GM12878 (cell line): ENCODE results near the gene MSI2. TPM values are rescaled to one million over a fixed set of nuclear protein-coding genes. Genes with fewer than 3 reads are reported as not detected.

ENCODE experiments used
- ATAC-seq: fragments of 200-7000 bp; cut with Tn5 transposase; 3 replicates; pipeline ENCODE4 v1.9.1; 2020; ENCODE audit warnings: mild to moderate bottlenecking, moderate library complexity
- BruUV-seq: library from RNA; stranded (reverse); fragments of 400-500 nt; replicated peaks from 2 replicates; lab custom pipeline; 2021; lab: Mats Ljungman, UMichigan
- CTCF ChIA-PET: fragments of 300-600 bp; sonication (Branson Sonifier 250); formaldehyde crosslinking; extraction: SDS; loops from one replicate; lab custom pipeline; 2021; ENCODE audit warnings: inconsistent platforms; lab: Yijun Ruan, JAX
- POLR2A ChIA-PET: fragments of 350-600 bp; formaldehyde crosslinking; extraction: SDS; loops from one replicate; lab custom pipeline; 2021; ENCODE audit warnings: inconsistent platforms; lab: Charles Lee
- RAD21 ChIA-PET: fragments of 300-600 bp; sonication (Branson Sonifier 250); formaldehyde crosslinking; loops from one replicate; lab custom pipeline; 2023; ENCODE audit warnings: antibody characterized with exemption; ENCODE audit not compliant: unreplicated experiment; lab: Charles Lee
- SMC1A ChIA-PET: fragments of 300-600 bp; sonication (Branson Sonifier 250); formaldehyde crosslinking; loops from one replicate; lab custom pipeline; 2023; ENCODE audit not compliant: unreplicated experiment, uncharacterized antibody; lab: Charles Lee
- DNase-seq: peaks from one replicate; pipeline ENCODE4 v3.0.0-alpha.2; 2011; ENCODE audit warnings: low read depth, low spot score
- FAIRE-seq: peaks from 3 replicates; lab custom pipeline; 2011; peaks lifted over from hg19 to GRCh38; lab: Jason Lieb, UNC
- H2AFZ ChIP-seq: 2 replicates; pipeline ENCODE4 v1.6.0; 2011; ENCODE audit warnings: low read depth, low read length, control low read depth; ENCODE audit not compliant: control insufficient read depth
- H3K27ac ChIP-seq: 2 replicates; pipeline ENCODE4 v1.5.1; 2011; ENCODE audit warnings: control low read depth; ENCODE audit not compliant: control insufficient read depth, insufficient read depth
- H3K27me3 ChIP-seq, 2 experiments: replicated peaks in 1 of 2; 2 replicates each; pipeline versions ENCODE4 v1.6.0 to v1.6.1; 2011; ENCODE audit warnings: low read length in 1 of 2; ENCODE audit not compliant: control insufficient read depth in 2 of 2, insufficient read depth in 2 of 2
- H3K36me3 ChIP-seq, 2 experiments: 2 replicates each; pipeline ENCODE4 v1.5.1; 2011; ENCODE audit warnings: low read length in 1 of 2; ENCODE audit not compliant: control insufficient read depth in 2 of 2, insufficient read depth in 2 of 2
- H3K4me1 ChIP-seq: 2 replicates; pipeline ENCODE4 v1.6.1; 2011; ENCODE audit warnings: mild to moderate bottlenecking, low read length, moderate library complexity, mixed read lengths; ENCODE audit not compliant: control insufficient read depth, insufficient read depth
- H3K4me2 ChIP-seq: 2 replicates; pipeline ENCODE4 v1.6.0; 2011; ENCODE audit warnings: control low read depth; ENCODE audit not compliant: control insufficient read depth, insufficient read depth
- H3K4me3 ChIP-seq: fragments of 200-600 bp; sonication (generic); 2 replicates; pipeline ENCODE4 v1.5.1; 2016
- H3K79me2 ChIP-seq: 2 replicates; pipeline ENCODE4 v1.6.0; 2011; ENCODE audit warnings: low read length; ENCODE audit not compliant: control insufficient read depth, insufficient read depth
- H3K9ac ChIP-seq: 2 replicates; pipeline ENCODE4 v1.8.0; 2011; ENCODE audit warnings: low read length, control low read depth, mixed read lengths; ENCODE audit not compliant: control insufficient read depth, insufficient read depth
- H3K9me3 ChIP-seq: replicated peaks from 3 replicates; pipeline ENCODE4 v1.5.1; 2011; ENCODE audit warnings: mild to moderate bottlenecking, low read length; ENCODE audit not compliant: control insufficient read depth, insufficient read depth
- H4K20me1 ChIP-seq: 2 replicates; pipeline ENCODE4 v1.6.0; 2011; ENCODE audit not compliant: control insufficient read depth, insufficient read depth
- CBFB ChIP-seq: IDR thresholded peaks from 2 replicates; pipeline ENCODE4 v1.6.1; 2016; ENCODE audit warnings: antibody characterized with exemption, low read depth
- RAD51 ChIP-seq: fragments of 450-650 bp; IDR thresholded peaks from 2 replicates; pipeline ENCODE4 v1.6.1; 2016; ENCODE audit warnings: moderate library complexity, mild to moderate bottlenecking, inconsistent platforms
- WGBS: methylation state at CpG from one replicate; pipeline ENCODE4 v1.1.6; 2016; ENCODE audit warnings: low lambda C conversion rate; ENCODE audit not compliant: insufficient replicate concordance, insufficient coverage; ENCODE audit errors: missing lambda C conversion rate; 5-methylcytosine and 5-hydroxymethylcytosine counted together
- in situ Hi-C: fragments of 300-500 bp; cut with MboI; formaldehyde crosslinking; loops from 9 replicates; pipeline ENCODE4 v1.14.3; 2018; ENCODE audit warnings: mixed read lengths
- intact Hi-C: fragments of 100-400 bp; cut with micrococcal nuclease; formaldehyde crosslinking; loops from one replicate; pipeline ENCODE4 v1.14.2; 2022; ENCODE audit not compliant: unreplicated experiment
- polyA plus RNA-seq, 11 experiments: library from polyadenylated mRNA; depleted of rRNA in 4 of 11; unstranded in 6 of 11; stranded (reverse) in 5 of 11; fragments of >200 nt; fragmentation: Nextera tagmentation in 4 of 11; fragmentation: Illumina TruSeq in 1 of 11; extraction: Ambion mirVana in 4 of 11; extraction: Trizol in 1 of 11; gene quantifications; 1 replicate in 1 of 11; 2 replicates in 10 of 11; pipeline versions ENCODE4 v1.2.1 to v1.2.3, GENCODE V29; 2011 to 2016; ENCODE audit warnings: inconsistent platforms in 2 of 11, missing spikeins in 2 of 11, low read depth in 1 of 11
- total RNA-seq, 4 experiments: library from RNA; depleted of rRNA in 3 of 4; stranded (reverse); fragments of >200 nt in 3 of 4; fragmentation: Illumina TruSeq in 1 of 4; extraction: Trizol in 1 of 4; gene quantifications; 2 replicates each; pipeline versions ENCODE4 v1.2.1 to v1.2.3, GENCODE V29; 2013 to 2021
- TF ChIP-seq, protein P1 (sequence below): IDR thresholded peaks from 2 replicates; pipeline ENCODE4 v1.6.1; 2011; ENCODE audit warnings: borderline replicate concordance, low read depth, mild to moderate bottlenecking, moderate library complexity, low read length; ENCODE audit not compliant: insufficient read depth, poor library complexity, severe bottlenecking

Gene MSI2
- total and polyA plus RNA-seq, 10 of the 15 experiments (the other 5 are each of a cell fraction or from before 2014, with no cell fraction given) = 6.1 to 76.1 (median 42.0) TPM

DNA sequence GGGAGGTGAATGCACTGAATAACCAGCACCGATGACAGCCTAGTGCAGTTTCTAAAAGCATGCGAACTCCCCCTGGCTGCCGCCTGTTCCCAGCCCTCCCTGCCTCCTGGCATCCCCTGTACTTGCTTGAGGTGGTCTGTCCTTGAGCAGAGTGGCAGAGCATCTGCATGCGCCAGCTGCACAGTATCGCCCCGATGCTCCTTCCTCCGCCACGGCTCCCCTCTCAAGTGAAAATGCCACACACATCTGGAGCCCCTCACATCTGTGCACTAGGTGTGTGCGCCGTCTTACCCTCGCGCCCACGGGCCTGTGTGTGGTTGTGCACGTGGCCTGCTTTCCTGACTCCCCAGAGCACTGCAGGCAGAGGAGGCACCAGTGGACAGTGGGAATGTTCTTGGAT is 376.9 kb downstream of the MSI2 start:
- SMC1A ChIA-PET = no interaction called here
- no peak for TF ChIP-seq CBFB
- Histone ChIP-seq H3K27ac (no peak overlapping the region), H4K20me1 (no peaks in the 10 kb centered on the region), H2AFZ (no peak overlapping the region), H3K79me2 (no peaks in the 10 kb centered on the region), H3K4me1 (peaks cover 15% of the 10 kb centered on the region), H3K27me3 (no peaks in the 10 kb centered on the region), H3K4me2 (no peak overlapping the region), H3K9ac (no peak overlapping the region), H3K4me3 (no peak overlapping the region), H3K9me3 (no peaks in the 10 kb centered on the region), H3K36me3 (peaks cover 12 to 18% of the 10 kb centered on the region in 2 experiments)
- FAIRE-seq (no peak), DNase-seq (no peak), ATAC-seq (no peak)
- in situ Hi-C loops = no loop called here
- CTCF ChIA-PET = no interaction called here
- BruUV-seq = no TSS peak
- POLR2A ChIA-PET = no interaction called here
- intact Hi-C loops = no loop called here
- WGBS = 100% methylated on average over 11 of the region's 14 CpGs
- RAD21 ChIA-PET = no interaction called here

DNA sequence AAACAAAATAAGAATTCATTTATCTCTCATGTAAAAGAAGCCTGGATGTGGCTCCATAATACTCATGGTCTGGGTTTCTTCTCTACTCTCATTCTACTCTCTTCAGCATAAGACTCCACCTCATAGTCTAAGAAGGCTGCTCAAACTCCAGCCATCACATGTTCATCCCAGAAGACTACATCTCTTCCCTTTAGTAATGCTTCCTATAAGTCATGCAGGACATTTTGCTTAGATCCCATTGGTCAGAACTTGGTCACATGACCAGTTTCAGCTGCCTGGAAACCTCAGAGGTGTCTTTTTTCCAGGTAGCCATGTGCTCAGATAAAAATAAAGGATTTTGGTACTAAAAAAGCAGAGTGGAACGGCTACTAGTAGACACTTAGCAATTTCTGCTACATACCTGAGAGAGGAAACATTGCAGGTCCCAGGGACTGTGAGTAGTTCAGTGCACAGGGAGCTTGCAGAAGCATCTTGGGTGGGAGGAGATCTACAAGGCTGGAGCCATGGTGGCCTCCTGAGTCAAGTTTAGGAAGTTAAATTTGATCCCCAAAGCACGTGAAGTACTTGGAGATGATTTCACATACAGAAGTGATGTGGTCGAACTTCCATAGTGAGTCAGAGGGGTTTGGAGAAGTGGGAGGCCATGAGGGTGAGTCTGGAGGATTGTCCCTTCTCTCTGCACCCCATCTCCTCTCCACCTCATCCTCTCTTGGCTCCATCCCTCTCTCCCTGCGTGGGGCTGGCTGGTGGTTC is 378.6 kb downstream of the MSI2 start:
- Histone ChIP-seq H3K9ac (no peak overlapping the region), H4K20me1 (no peaks in the 10 kb centered on the region), H3K4me2 (no peak overlapping the region), H2AFZ (no peak overlapping the region), H3K27me3 (no peaks in the 10 kb centered on the region)
- WGBS = 72% methylated on average over 4 of the region's 4 CpGs
- no peak for ATAC-seq
- SMC1A ChIA-PET = no interaction called here
- in situ Hi-C loops = no loop called here
- BruUV-seq = TSS peak; percentile 18
- TF ChIP-seq, protein P1, sequence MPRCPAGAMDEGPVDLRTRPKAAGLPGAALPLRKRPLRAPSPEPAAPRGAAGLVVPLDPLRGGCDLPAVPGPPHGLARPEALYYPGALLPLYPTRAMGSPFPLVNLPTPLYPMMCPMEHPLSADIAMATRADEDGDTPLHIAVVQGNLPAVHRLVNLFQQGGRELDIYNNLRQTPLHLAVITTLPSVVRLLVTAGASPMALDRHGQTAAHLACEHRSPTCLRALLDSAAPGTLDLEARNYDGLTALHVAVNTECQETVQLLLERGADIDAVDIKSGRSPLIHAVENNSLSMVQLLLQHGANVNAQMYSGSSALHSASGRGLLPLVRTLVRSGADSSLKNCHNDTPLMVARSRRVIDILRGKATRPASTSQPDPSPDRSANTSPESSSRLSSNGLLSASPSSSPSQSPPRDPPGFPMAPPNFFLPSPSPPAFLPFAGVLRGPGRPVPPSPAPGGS = no peak
- TF ChIP-seq RAD51 = peak; percentile 65
- TF ChIP-seq, all 136 proteins: peak for 1
- FAIRE-seq (peak; percentile 47), DNase-seq (no peak)
- Histone ChIP-seq H3K27ac (no peak overlapping the region), H3K36me3 (peaks cover 10 to 14% of the 10 kb centered on the region in 2 experiments), H3K79me2 (no peaks in the 10 kb centered on the region), H3K9me3 (no peaks in the 10 kb centered on the region), H3K4me3 (no peak overlapping the region), H3K4me1 (no peaks in the 10 kb centered on the region)
- POLR2A ChIA-PET = no interaction called here
- RAD21 ChIA-PET = no interaction called here
- intact Hi-C loops = no loop called here
- CTCF ChIA-PET = interaction anchor here (1.3 kb wide), 1 partner anchor 37 kb away, joined by 3 read pairs; no protein-coding TSS in a partner anchor
